HG02943 (cell line): ENCODE measurements around the gene ZSCAN9.

Source experiments
- ATAC-seq: cut with Tn5 transposase; IDR thresholded peaks from one replicate; pipeline ENCODE4 v1.9.1; 2021; ENCODE audit warnings: mild to moderate bottlenecking, low read depth, moderate library complexity; ENCODE audit not compliant: unreplicated experiment

The ZSCAN9 gene

GRCh38 chr6:28220257-28221133 lies 4.6 kb upstream of the ZSCAN9 start:
- ATAC-seq = no peak

- no peak for ATAC-seq
These were observed 682 bp upstream of the ZSCAN9 start for GRCh38 chr6:28224131-28225055.

DNA sequence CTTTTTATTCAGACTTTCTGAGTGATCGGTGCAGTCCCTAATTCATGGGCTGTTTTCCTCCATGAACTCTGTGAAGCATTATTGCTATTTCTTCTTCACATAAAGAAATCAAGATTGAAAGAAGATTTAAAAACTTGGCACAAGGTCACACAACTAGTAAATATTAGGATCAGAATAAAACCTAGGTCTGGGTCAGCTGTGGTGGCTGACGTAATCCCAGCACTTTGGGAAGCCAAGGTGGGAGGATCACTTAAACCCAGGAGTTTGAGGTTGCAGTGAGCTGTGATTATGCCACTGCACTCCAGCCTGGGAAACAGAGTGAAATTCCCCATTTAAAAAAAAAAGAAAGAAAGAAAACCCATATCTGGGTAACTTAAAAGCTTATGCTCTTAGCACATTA lies 1.4 kb downstream of the ZSCAN9 start:
- ATAC-seq = no peak

GRCh38 chr6:28232785-28233184 lies 7.7 kb downstream of the ZSCAN9 start:
- ATAC-seq = no peak

DNA sequence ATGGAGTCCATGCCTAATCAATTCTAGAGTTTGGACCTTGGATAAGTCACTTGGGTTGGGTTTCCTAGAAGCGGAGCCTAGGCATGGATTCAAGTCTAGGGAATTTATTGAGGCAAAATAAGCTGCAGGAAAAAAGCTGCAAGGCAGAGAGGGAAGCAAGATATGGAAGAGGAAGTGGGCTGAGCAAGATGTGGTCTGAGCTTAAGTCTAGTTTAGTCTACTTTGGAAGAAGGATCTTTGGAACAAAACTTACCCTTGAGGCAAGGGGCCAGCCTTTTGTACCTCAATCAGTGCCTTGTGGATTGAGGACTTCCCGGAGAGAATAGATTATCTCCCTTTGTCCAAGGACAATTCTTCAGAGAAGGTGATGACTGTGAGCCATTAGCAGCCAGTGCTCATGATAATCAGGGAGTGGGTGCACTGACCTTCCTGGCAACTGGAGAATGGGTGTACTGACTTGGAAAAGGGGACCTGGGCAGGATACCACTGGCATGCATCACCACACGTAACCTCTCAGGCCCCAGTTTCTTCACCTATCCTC lies 10.9 kb downstream of the ZSCAN9 start:
- ATAC-seq = no peak

- ATAC-seq = no peak
These were observed 14.6 kb downstream of the ZSCAN9 start for GRCh38 chr6:28239636-28240035.

- no peak for ATAC-seq
These were observed 15.4 kb downstream of the ZSCAN9 start for GRCh38 chr6:28240471-28240870.

GRCh38 chr6:28243946-28244345 lies 18.9 kb downstream of the ZSCAN9 start:
- ATAC-seq = no peak

GRCh38 chr6:28245206-28245941 lies 20.3 kb downstream of the ZSCAN9 start:
- no peak for ATAC-seq

- ATAC-seq = no peak
These were observed 23.8 kb downstream of the ZSCAN9 start for GRCh38 chr6:28248916-28249315.

DNA sequence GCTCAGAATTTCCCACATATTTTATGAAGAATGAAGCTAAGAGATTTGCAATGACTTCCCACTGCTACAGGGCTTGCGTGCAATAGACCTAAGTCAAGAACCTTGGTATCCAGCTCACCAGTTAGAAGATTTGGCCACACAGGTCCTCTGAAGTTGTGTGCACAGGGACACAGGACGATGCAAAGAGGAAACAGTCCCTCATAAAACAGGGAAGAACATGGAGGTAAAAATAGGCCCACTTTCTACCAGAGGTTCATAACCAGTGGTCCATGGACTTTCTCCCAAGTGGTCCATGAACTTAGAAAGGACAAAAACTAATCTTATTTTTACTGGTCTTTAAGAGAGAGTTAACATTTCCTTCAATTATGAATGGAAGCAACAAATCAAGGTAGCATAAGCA lies 25.7 kb downstream of the ZSCAN9 start:
- no peak for ATAC-seq

GRCh38 chr6:28251661-28252008 lies 26.6 kb downstream of the ZSCAN9 start:
- ATAC-seq = no peak

GRCh38 chr6:28252009-28252975 lies 27.2 kb downstream of the ZSCAN9 start, which contains the start of gene ZKSCAN4:
Gene ZKSCAN4, minus strand, starts transcription at chr6:28252269. Its CDS starts 289 bp downstream, at chr6:28251980.
- ATAC-seq = no peak

GRCh38 chr6:28254121-28254519 lies 29.0 kb downstream of the ZSCAN9 start:
- no peak for ATAC-seq

DNA sequence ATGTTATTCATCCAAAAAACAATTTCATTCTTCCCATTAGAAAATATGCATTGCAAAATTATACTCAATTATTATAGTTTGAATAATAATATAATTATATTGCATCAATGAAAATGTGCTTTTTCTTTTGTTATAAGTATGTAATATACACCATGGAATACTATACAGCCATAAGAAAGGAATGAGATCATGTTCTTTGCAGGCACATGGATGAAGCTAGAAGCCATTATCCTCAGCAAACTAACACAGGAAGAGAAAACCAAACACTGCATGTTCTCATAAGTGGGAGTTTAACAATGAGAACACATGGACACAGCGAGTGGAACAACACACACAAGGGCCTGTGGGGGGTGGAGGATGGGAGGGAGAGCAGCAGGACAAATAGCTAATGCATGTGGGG lies 32.0 kb downstream of the ZSCAN9 start:
- ATAC-seq = no peak

GRCh38 chr6:28258877-28259777 lies 34.1 kb downstream of the ZSCAN9 start, which contains the start of gene NKAPL:
Gene NKAPL, plus strand, starts transcription at chr6:28259297. Its CDS starts 75 bp downstream, at chr6:28259372.
- no peak for ATAC-seq

DNA sequence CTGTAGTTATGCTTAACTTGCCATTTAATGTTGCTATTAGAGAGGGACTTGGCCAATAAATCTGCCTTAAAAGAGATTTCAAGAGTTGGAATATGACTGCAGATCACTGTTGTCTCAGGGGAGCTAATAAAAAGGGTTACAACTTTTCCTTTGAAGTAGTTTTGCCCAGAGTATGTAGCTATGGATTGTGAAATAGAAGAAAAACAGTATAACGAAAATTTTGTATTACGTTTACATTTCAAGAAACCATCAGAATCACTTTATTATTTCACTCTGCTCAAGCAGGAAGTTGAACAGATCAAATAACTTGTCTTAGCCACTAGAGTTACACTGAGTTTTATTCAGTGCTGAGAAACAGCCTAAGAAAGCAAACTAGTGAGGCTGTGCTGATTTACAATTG lies 38.8 kb downstream of the ZSCAN9 start:
- ATAC-seq = no peak

DNA sequence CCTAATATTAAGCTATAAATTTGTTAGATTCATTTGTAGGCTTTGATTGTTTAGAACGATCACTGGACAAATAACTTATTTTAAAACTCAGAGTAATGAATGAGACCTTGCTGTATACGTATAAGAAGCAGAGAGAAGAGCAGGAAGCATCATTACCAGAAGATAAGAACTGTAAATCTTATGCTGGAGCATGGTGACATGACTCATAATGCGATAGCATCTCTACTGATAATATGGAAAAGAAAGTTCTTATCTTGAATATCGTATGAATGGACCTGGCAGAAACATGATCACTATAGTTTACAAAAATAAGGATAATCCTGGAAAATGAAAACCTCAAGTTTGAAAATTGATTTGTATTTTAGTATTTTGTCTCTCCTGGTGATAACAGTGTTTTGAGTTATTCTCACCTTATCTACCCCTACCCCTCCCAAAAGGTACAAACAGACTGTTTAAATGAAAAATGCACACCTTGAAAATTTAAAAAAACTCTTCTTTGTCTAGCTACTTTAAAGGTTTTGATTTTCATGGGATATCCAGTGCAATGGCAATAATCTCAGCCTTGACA lies 39.8 kb downstream of the ZSCAN9 start:
- ATAC-seq = no peak
